Breast epithelium (tissue), 4 donors: ENCODE measurements around the gene MBOAT2. TPM values are rescaled to one million over a fixed set of nuclear protein-coding genes. Genes with fewer than 3 reads are reported as not detected.

ENCODE experiments used
- DNase-seq, 2 donors: peaks; one replicate each; pipeline ENCODE4 v3.0.0-alpha.2; 2019; ENCODE audit warnings: low spot score in 2 of 2
- H3K27ac ChIP-seq, 2 donors: fragments of 200-600 bp; sonication (generic) in 1 of 2; one replicate each; pipeline ENCODE4 v1.5.1; 2016 to 2019; ENCODE audit warnings: mild to moderate bottlenecking in 1 of 2
- H3K27me3 ChIP-seq, 2 donors: fragments of 200-600 bp; sonication (generic) in 1 of 2; one replicate each; pipeline versions ENCODE4 v1.5.1 to v1.6.0; 2017 to 2019; ENCODE audit warnings: control low read depth in 1 of 2, mild to moderate bottlenecking in 1 of 2
- H3K36me3 ChIP-seq: fragments of 200-600 bp; one replicate; pipeline ENCODE4 v1.5.1; 2019
- H3K4me1 ChIP-seq, 2 donors: fragments of 200-600 bp; sonication (generic); one replicate each; pipeline ENCODE4 v1.5.1; 2016 to 2019; ENCODE audit warnings: control low read depth in 1 of 2
- H3K4me3 ChIP-seq, 3 donors: fragments of 200-600 bp; sonication (generic); 1 replicate in 2 of 3; 2 replicates in 1 of 3; pipeline ENCODE4 v1.5.1; 2016 to 2019; ENCODE audit warnings: mild to moderate bottlenecking in 3 of 3, moderate library complexity in 2 of 3
- H3K9me3 ChIP-seq, 2 donors: fragments of 200-600 bp; sonication (generic) in 1 of 2; one replicate each; pipeline ENCODE4 v1.5.1; 2016 to 2019; ENCODE audit warnings: control low read depth in 1 of 2
- POLR2A ChIP-seq: fragments of 450-650 bp; IDR thresholded peaks from one replicate; pipeline ENCODE4 v1.6.1; 2016; ENCODE audit warnings: antibody characterized with exemption, mild to moderate bottlenecking, moderate library complexity
- POLR2AphosphoS5 ChIP-seq, 3 donors: sonication (generic); formaldehyde crosslinking; IDR thresholded peaks; one replicate each; pipeline ENCODE4 v1.6.1; 2017; ENCODE audit warnings: antibody characterized with exemption in 3 of 3
- intact Hi-C: fragments of 100-400 bp; cut with DNase I; formaldehyde crosslinking; loops from one replicate; pipeline ENCODE4 v1.15.1; 2023; ENCODE audit warnings: low total_unique reads
- total RNA-seq, 3 donors: library from RNA; depleted of rRNA; stranded (reverse); fragments of >200 nt; gene quantifications; one replicate each; pipeline ENCODE4 v1.1.0, GENCODE V29; 2016
- TF ChIP-seq, protein P1 (sequence below), 3 donors: fragments of 450-650 bp; IDR thresholded peaks; one replicate each; pipeline ENCODE4 v1.5.1; 2016 to 2017; ENCODE audit warnings: antibody characterized with exemption in 3 of 3, mild to moderate bottlenecking in 3 of 3, moderate library complexity in 3 of 3

The MBOAT2 gene
- total RNA-seq, 3 donors from 2014 or later: 6.4 to 41.0 (median 23.6) TPM

DNA sequence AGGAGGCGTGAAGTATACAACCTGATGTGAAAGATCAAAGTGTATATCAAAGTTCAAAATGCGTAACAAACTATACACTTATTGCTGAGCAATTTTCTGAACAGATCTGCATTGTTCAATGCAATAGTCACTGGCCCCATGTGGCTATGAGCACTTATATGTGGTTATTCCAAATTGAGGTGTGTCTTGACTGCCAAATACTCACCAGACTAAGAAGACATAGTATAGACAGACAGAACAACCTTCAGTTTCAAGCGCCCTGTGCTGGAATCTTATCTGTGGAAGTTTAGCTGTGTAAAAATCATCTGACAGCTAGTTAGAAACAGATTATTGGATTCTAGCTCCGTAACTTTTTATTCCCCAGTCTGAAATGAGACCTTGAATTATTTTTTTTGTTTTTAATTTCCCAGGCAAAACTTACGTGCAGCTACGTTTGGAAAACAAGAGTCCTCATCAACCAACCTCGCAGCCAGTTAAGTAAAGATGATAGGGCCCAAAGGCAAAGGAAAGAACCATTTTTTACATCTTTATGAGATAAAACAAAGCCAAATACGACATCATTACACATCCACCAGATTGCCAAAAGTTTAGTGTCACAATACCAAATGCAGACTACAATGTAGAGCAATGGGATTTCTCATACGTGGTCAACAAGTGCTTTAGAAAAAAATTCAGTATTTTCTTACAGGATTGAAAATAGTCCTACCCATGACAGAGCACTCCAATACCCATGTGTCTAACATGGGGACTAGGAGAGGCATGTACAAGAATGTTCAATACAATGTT, 37.2 kb downstream of the MBOAT2 start:
- Histone ChIP-seq H3K4me1 (no peaks in the 10 kb centered on the region), H3K4me3 (no peak overlapping the region), H3K27me3 (no peaks in the 10 kb centered on the region), H3K36me3 (no peaks in the 10 kb centered on the region), H3K27ac (no peak overlapping the region), H3K9me3 (no peaks in the 10 kb centered on the region)
- intact Hi-C loops: no loop called here
- no peak for TF ChIP-seq POLR2A
- no peak for TF ChIP-seq POLR2AphosphoS5 (IDR thresholded peaks at IDR 0.05)
- TF ChIP-seq, protein P1, sequence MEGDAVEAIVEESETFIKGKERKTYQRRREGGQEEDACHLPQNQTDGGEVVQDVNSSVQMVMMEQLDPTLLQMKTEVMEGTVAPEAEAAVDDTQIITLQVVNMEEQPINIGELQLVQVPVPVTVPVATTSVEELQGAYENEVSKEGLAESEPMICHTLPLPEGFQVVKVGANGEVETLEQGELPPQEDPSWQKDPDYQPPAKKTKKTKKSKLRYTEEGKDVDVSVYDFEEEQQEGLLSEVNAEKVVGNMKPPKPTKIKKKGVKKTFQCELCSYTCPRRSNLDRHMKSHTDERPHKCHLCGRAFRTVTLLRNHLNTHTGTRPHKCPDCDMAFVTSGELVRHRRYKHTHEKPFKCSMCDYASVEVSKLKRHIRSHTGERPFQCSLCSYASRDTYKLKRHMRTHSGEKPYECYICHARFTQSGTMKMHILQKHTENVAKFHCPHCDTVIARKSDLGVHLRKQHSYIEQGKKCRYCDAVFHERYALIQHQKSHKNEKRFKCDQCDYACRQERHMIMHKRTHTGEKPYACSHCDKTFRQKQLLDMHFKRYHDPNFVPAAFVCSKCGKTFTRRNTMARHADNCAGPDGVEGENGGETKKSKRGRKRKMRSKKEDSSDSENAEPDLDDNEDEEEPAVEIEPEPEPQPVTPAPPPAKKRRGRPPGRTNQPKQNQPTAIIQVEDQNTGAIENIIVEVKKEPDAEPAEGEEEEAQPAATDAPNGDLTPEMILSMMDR (IDR thresholded peaks at IDR 0.05): no peak
- DNase-seq: no peak

DNA sequence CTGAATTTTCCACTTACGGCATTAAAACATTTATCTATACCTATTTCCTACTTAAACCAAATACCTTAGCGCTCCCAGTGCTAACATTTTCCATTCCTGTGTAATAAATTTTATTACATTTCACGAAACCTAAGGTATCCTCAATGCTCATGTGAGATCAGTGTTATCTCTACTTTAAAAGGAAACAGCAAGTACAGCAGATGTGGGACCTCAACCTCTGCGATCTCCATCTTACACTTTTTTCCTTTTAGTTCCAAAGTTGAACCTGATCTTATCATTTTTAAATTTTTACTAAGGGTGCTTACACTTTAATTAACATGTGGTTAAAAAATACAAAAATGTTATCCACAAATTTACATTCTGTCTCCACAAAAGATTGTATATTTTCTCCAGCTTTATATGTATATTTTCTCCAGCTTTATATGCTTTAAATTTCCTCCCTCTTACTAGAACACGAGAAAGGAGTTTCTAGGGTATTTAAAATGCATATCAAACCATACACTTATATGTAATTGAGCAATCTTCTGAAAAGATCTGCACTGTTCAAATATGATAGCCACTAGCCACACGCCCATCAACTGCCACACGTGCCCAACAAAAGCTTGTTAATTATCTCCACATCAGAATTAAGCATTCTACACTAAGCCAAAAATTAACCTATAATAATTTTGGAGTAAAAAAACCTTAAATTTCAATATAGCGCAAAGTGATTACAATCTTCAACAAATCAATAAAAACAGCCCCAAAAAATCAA, 38.1 kb downstream of the MBOAT2 start:
- H3K27me3 ChIP-seq: no peaks in the 10 kb centered on the region
- no peak overlapping the region for H3K4me3 ChIP-seq
- TF ChIP-seq, protein P1 (IDR thresholded peaks at IDR 0.05): no peak
- no peak for TF ChIP-seq POLR2A
- TF ChIP-seq POLR2AphosphoS5 (IDR thresholded peaks at IDR 0.05): no peak
- no peak for DNase-seq
- H3K9me3 ChIP-seq: no peaks in the 10 kb centered on the region
- intact Hi-C loops: no loop called here
- no peak overlapping the region for H3K27ac ChIP-seq
- H3K36me3 ChIP-seq: no peaks in the 10 kb centered on the region
- no peaks in the 10 kb centered on the region for H3K4me1 ChIP-seq

DNA sequence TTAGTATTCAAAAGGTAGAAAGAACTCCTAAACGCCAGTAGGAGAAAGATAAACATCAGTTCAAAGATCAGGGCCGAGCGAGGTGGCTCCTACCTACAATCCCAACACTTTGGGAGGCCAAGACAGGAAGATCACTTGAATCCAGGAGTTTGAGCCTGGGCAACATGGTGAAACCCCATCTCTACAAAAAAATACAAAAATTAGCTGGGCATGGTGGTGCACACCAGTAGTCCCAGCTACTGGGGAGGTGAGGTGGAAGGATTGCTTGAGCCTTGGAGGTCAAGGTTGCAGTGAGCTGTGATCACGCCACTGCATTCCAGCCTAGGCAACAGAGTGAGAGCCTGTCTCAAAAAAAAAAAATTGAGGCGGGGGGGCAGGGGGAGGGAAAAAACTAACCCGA, 40.6 kb downstream of the MBOAT2 start:
- H3K27me3 ChIP-seq: no peaks in the 10 kb centered on the region
- TF ChIP-seq POLR2A (no peak), POLR2AphosphoS5 (IDR thresholded peaks at IDR 0.05) (no peak)
- TF ChIP-seq, protein P1 (IDR thresholded peaks at IDR 0.05): no peak
- intact Hi-C loops: no loop called here
- no peak overlapping the region for H3K27ac ChIP-seq
- H3K36me3 ChIP-seq: no peaks in the 10 kb centered on the region
- no peak for DNase-seq
- no peaks in the 10 kb centered on the region for H3K4me1 ChIP-seq
- H3K9me3 ChIP-seq: no peaks in the 10 kb centered on the region
- no peak overlapping the region for H3K4me3 ChIP-seq

DNA sequence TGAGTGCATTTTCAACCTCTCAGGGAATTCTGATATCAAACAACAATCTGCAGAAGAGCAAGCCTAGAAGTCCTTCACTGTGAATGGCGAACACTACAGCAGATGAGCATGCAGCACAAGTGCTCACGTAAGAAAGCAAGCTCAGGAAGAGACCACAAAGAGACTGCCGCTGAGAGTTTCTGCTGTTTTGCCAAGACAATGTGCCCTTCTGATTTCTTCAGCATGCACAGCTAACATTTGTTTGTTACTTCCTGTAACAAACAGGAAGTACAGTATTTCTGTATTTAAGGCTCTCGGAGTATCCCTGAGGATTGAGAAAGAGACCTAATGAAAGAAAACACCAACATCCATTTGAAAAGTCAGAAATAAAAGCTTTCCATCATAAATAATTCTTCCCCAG, 45.9 kb downstream of the MBOAT2 start:
- H3K9me3 ChIP-seq: peaks cover 5 to 15% of the 10 kb centered on the region in 2 donors
- H3K36me3 ChIP-seq: no peaks in the 10 kb centered on the region
- TF ChIP-seq POLR2AphosphoS5 (IDR thresholded peaks at IDR 0.05): no peak
- TF ChIP-seq, protein P1 (IDR thresholded peaks at IDR 0.05): no peak
- no peak for DNase-seq
- no peak overlapping the region for H3K4me3 ChIP-seq
- no peaks in the 10 kb centered on the region for H3K4me1 ChIP-seq
- H3K27ac ChIP-seq: no peak overlapping the region
- no peaks in the 10 kb centered on the region for H3K27me3 ChIP-seq
- intact Hi-C loops: no loop called here

DNA sequence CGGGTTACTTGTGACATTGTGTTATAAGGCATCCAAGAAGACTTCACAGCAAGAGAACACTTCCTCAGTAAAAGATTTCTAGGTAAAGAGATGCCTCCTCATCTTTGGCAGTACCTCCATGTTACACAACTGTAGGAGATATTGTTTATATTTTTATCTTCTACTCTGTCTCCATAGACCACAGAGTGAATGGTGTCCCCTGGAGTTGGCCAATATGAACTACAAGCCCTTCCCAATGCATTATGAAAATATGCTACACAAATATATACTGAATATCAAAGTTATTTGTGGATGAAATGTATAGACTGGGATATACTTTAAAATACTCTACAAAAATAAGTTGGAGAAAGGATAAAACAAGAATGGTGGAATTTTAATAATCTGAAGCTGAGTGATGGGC, 46.7 kb downstream of the MBOAT2 start:
- H3K4me1 ChIP-seq: no peaks in the 10 kb centered on the region
- no peak overlapping the region for H3K27ac ChIP-seq
- DNase-seq: no peak
- no peak for TF ChIP-seq POLR2A
- TF ChIP-seq, protein P1 (IDR thresholded peaks at IDR 0.05): no peak
- no peak for TF ChIP-seq POLR2AphosphoS5 (IDR thresholded peaks at IDR 0.05)
- peaks cover 5 to 15% of the 10 kb centered on the region in 2 donors for H3K9me3 ChIP-seq
- H3K36me3 ChIP-seq: no peaks in the 10 kb centered on the region
- no peak overlapping the region for H3K4me3 ChIP-seq
- intact Hi-C loops: no loop called here
- no peaks in the 10 kb centered on the region for H3K27me3 ChIP-seq
